Fibroblast of lung (primary cell): ENCODE results near the gene TJP2.

ENCODE experiments used
- EZH2 ChIP-seq: IDR thresholded peaks from 2 replicates; pipeline ENCODE4 v1.5.1; 2012; ENCODE audit warnings: low read length, control low read depth, mild to moderate bottlenecking; ENCODE audit errors: missing control alignments
- TF ChIP-seq, protein P1 (sequence below), 2 donors: IDR thresholded peaks in 1 of 2; conservative IDR thresholded peaks in 1 of 2; 1 replicate in 1 of 2; 2 replicates in 1 of 2; pipeline ENCODE4 v1.5.1; 2011 to 2012; ENCODE audit warnings: low read length in 2 of 2, control low read depth in 1 of 2, inconsistent platforms in 1 of 2, low read depth in 1 of 2, mild to moderate bottlenecking in 1 of 2

DNA sequence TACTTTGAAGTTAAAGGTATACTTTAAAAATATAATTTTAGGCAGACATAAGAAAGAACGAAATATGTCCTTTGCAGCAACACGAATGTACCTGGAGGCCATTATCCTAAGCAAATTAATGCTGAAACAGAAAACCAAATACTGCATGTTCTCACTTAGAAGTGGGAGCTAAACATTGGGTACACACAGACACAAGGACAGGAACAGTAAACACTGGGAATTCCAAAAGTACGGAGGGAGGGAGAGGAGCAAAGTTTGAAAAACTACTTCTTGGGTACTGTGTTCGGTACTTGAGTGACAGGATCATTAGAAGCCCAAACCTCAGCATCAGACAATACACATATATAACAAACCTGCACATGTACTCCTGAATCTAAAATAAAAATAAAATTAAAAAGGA is 40.9 kb downstream of the TJP2 start:
- TF ChIP-seq, protein P1, sequence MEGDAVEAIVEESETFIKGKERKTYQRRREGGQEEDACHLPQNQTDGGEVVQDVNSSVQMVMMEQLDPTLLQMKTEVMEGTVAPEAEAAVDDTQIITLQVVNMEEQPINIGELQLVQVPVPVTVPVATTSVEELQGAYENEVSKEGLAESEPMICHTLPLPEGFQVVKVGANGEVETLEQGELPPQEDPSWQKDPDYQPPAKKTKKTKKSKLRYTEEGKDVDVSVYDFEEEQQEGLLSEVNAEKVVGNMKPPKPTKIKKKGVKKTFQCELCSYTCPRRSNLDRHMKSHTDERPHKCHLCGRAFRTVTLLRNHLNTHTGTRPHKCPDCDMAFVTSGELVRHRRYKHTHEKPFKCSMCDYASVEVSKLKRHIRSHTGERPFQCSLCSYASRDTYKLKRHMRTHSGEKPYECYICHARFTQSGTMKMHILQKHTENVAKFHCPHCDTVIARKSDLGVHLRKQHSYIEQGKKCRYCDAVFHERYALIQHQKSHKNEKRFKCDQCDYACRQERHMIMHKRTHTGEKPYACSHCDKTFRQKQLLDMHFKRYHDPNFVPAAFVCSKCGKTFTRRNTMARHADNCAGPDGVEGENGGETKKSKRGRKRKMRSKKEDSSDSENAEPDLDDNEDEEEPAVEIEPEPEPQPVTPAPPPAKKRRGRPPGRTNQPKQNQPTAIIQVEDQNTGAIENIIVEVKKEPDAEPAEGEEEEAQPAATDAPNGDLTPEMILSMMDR (conservative IDR thresholded peaks at IDR 0.05 in 1 of 2, IDR thresholded peaks at IDR 0.05 in 1 of 2; ENCODE audit: low read depth in 1 of 2, low read length in 2 of 2), result no peak
- no peak for TF ChIP-seq EZH2
